SH-SY5Y (cell line): ENCODE data around the gene CSDE1.

Source experiments
- GATA2 ChIP-seq: IDR thresholded peaks from 2 replicates; pipeline ENCODE4 v1.6.1; 2011; ENCODE audit warnings: mild to moderate bottlenecking, low read depth, low read length
- GATA3 ChIP-seq: IDR thresholded peaks from 2 replicates; pipeline ENCODE4 v1.6.1; 2011; ENCODE audit warnings: low read depth, mild to moderate bottlenecking, low read length, moderate library complexity

GRCh38 chr1:114737314-114737849, 20.4 kb downstream of the CSDE1 start:
- TF ChIP-seq GATA2 (no peak), GATA3 (no peak)
